GM23338 (cell line): ENCODE data around the gene MELK. TPM values are rescaled to one million over a fixed set of nuclear protein-coding genes. Genes with fewer than 3 reads are reported as not detected.

Experiments
- ATAC-seq: fragments of 200-7000 bp; cut with Tn5 transposase; 3 replicates; pipeline ENCODE4 v1.9.1; 2020
- DNase-seq: peaks from one replicate; pipeline ENCODE4 v3.0.0-alpha.2; 2015; ENCODE audit warnings: low spot score
- H2AFZ ChIP-seq: fragments of 200-600 bp; sonication (generic); 2 replicates; pipeline ENCODE4 v1.8.0; 2016; ENCODE audit warnings: antibody characterized with exemption, mild to moderate bottlenecking, moderate library complexity
- H3F3A ChIP-seq: fragments of 200-600 bp; sonication (generic); replicated peaks from 2 replicates; pipeline ENCODE4 v1.8.0; 2017; ENCODE audit warnings: antibody characterized with exemption, mixed run types, low read depth
- H3K27ac ChIP-seq: fragments of 200-600 bp; sonication (generic); 2 replicates; pipeline ENCODE4 v1.6.1; 2016; ENCODE audit warnings: low read depth
- H3K27me3 ChIP-seq: fragments of 200-600 bp; sonication (generic); 2 replicates; pipeline ENCODE4 v1.8.0; 2016; ENCODE audit warnings: mild to moderate bottlenecking, mixed run types, moderate library complexity; ENCODE audit not compliant: insufficient read depth
- H3K36me3 ChIP-seq: fragments of 200-600 bp; sonication (generic); 2 replicates; pipeline ENCODE4 v1.8.0; 2016; ENCODE audit warnings: mild to moderate bottlenecking; ENCODE audit not compliant: insufficient read depth
- H3K4me1 ChIP-seq: fragments of 200-600 bp; sonication (generic); 2 replicates; pipeline ENCODE4 v1.8.0; 2016; ENCODE audit warnings: mild to moderate bottlenecking, moderate library complexity; ENCODE audit not compliant: insufficient read depth
- H3K4me2 ChIP-seq: fragments of 200-600 bp; sonication (generic); 2 replicates; pipeline ENCODE4 v1.7.1; 2017; ENCODE audit warnings: mixed run types
- H3K4me3 ChIP-seq: fragments of 200-600 bp; sonication (generic); 2 replicates; pipeline ENCODE4 v1.6.1; 2016; ENCODE audit warnings: mixed run types
- H3K79me2 ChIP-seq: fragments of 200-600 bp; sonication (generic); replicated peaks from 2 replicates; pipeline ENCODE4 v1.8.0; 2017; ENCODE audit warnings: mild to moderate bottlenecking; ENCODE audit not compliant: insufficient read depth
- H3K9me2 ChIP-seq: fragments of 200-600 bp; sonication (generic); 2 replicates; pipeline ENCODE4 v1.8.0; 2017; ENCODE audit not compliant: insufficient read depth
- H4K20me1 ChIP-seq: fragments of 200-600 bp; sonication (generic); replicated peaks from 2 replicates; pipeline ENCODE4 v1.8.0; 2017; ENCODE audit warnings: mild to moderate bottlenecking; ENCODE audit not compliant: insufficient read depth
- H3K27ac Mint-ChIP-seq: 2 replicates; pipeline ENCODE4 v1.8.0; 2020; ENCODE audit warnings: inconsistent platforms, mild to moderate bottlenecking, moderate library complexity, mixed read lengths
- H3K27me3 Mint-ChIP-seq: 3 replicates; pipeline ENCODE4 v1.8.0; 2022; ENCODE audit warnings: low read depth, mild to moderate bottlenecking, moderate library complexity, mixed read lengths, inconsistent platforms; ENCODE audit not compliant: insufficient read depth, poor library complexity
- H3K36me3 Mint-ChIP-seq: 3 replicates; pipeline ENCODE4 v1.8.0; 2021; ENCODE audit warnings: low read depth, mild to moderate bottlenecking, inconsistent platforms, moderate library complexity, mixed read lengths
- H3K4me1 Mint-ChIP-seq: 3 replicates; pipeline ENCODE4 v1.8.0; 2020; ENCODE audit warnings: mild to moderate bottlenecking, inconsistent platforms, mixed read lengths
- H3K4me3 Mint-ChIP-seq: 3 replicates; pipeline ENCODE4 v1.8.0; 2021; ENCODE audit warnings: moderate library complexity, mild to moderate bottlenecking, inconsistent platforms, mixed read lengths
- H3K9me3 Mint-ChIP-seq: 3 replicates; pipeline ENCODE4 v1.8.0; 2020; ENCODE audit warnings: moderate library complexity, mild to moderate bottlenecking, inconsistent platforms, mixed read lengths
- EZH2 ChIP-seq: fragments of 200-600 bp; sonication (generic); IDR thresholded peaks from one replicate; pipeline ENCODE4 v1.8.0; 2017; ENCODE audit warnings: antibody characterized with exemption, mild to moderate bottlenecking, low read depth; ENCODE audit not compliant: unreplicated experiment
- EZH2phosphoT487 ChIP-seq: fragments of 200-600 bp; sonication (generic); IDR thresholded peaks from one replicate; pipeline ENCODE4 v1.8.1; 2018; ENCODE audit warnings: antibody characterized with exemption; ENCODE audit not compliant: unreplicated experiment
- JUNB ChIP-seq: IDR thresholded peaks from one replicate; pipeline ENCODE4 v1.6.1; 2016; ENCODE audit warnings: antibody characterized with exemption; ENCODE audit not compliant: unreplicated experiment
- NANOG ChIP-seq: IDR thresholded peaks from 2 replicates; pipeline ENCODE4 v1.6.1; 2016; ENCODE audit warnings: antibody characterized with exemption, borderline replicate concordance
- ZNF114 ChIP-seq: fragments of 250-450 bp; sonication (Bioruptor Pico); IDR thresholded peaks from 2 replicates; pipeline ENCODE4 v1.5.0; 2020; ENCODE audit warnings: mild to moderate bottlenecking, moderate library complexity
- ZNF331 ChIP-seq: fragments of 250-450 bp; sonication (Bioruptor Pico); IDR thresholded peaks from 2 replicates; pipeline ENCODE4 v1.5.0; 2020; ENCODE audit warnings: low read depth, mild to moderate bottlenecking, moderate library complexity
- polyA plus RNA-seq: library from polyadenylated mRNA; unstranded; fragments of >200 nt; fragmentation: Nextera tagmentation; extraction: Ambion mirVana; gene quantifications from 2 replicates; pipeline ENCODE4 v1.2.1, GENCODE V29; 2016
- total RNA-seq: library from RNA; depleted of rRNA; stranded (reverse); fragments of >200 nt; shearing (Covaris generic); gene quantifications from 2 replicates; pipeline ENCODE4 v1.2.3, GENCODE V29; 2014
- TF ChIP-seq, protein P1 (sequence below): fragments of 250-450 bp; sonication (Bioruptor Pico); IDR thresholded peaks from 2 replicates; pipeline ENCODE4 v1.5.0; 2020; ENCODE audit warnings: mild to moderate bottlenecking, moderate library complexity
- TF ChIP-seq, protein P2 (sequence below), 2 experiments: fragments of 200-600 bp in 1 of 2; sonication (generic) in 1 of 2; conservative IDR thresholded peaks; 2 replicates each; pipeline versions ENCODE4 v1.5.1 to v1.6.1; 2016 to 2017; ENCODE audit warnings: antibody characterized with exemption in 2 of 2, low read depth in 2 of 2, mild to moderate bottlenecking in 2 of 2, moderate library complexity in 1 of 2
- TF ChIP-seq, protein P3 (sequence below): IDR thresholded peaks from one replicate; pipeline ENCODE4 v1.6.1; 2018; ENCODE audit warnings: antibody characterized with exemption; ENCODE audit not compliant: unreplicated experiment

Gene MELK
- total and polyA plus RNA-seq, 2 experiments from 2014 or later: 37.2 to 55.7 TPM

DNA sequence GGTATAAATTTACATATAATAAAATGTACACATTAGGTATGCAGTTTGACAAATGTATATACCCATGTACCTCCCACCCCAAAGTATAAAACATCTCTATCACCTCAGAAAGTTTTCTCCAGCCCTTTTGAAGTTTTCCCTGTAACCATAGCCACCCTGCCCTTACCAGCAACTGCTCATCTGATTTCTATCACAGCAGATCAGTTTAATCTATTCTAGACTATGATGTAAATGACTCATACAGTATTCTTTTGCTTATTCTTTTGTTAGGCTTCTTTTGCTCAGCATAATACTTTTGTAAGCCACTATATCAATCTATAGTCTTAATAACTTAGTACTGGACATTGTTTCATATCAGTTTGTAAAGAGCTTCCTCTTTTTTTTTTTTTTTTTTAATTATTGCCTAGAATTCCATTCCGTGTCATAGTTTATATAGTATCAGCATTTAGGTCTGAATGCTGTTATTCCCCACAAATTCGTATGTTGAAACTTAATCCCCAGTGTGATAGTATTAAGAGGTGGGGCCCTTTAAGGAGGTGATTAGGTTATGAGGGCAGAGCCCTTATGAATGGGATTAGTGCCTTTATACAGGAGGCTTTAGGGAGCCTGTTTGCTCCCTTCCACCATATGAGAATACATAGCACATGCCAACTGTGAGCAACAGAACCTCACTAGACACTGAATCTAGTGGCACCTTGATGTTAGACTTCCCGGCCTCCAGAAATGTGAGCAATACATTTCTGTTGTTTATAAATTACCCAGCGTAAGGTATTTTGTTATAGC is 20.3 kb downstream of the MELK start:
- H3K27ac Mint-ChIP-seq: no peak overlapping the region
- Histone ChIP-seq H3K79me2 (peaks cover 7% of the 10 kb centered on the region; the same call in 1 of the 2 replicates), H4K20me1 (peaks cover 12% of the 10 kb centered on the region), H2AFZ (no peak overlapping the region), H3K4me1 (no peaks in the 10 kb centered on the region), H3K27ac (no peak overlapping the region), H3K9me2 (no peaks in the 10 kb centered on the region), H3K27me3 (no peaks in the 10 kb centered on the region), H3K4me2 (no peak overlapping the region), H3F3A (no peaks in the 10 kb centered on the region), H3K36me3 (peaks cover 27% of the 10 kb centered on the region), H3K4me3 (no peak overlapping the region)
- no peaks in the 10 kb centered on the region for H3K4me1 Mint-ChIP-seq
- ATAC-seq: no peak
- no peak for TF ChIP-seq ZNF331 (CRISPR knock-in tag)
- TF ChIP-seq NANOG: no peak
- no peak for TF ChIP-seq EZH2phosphoT487
- TF ChIP-seq, protein P1, sequence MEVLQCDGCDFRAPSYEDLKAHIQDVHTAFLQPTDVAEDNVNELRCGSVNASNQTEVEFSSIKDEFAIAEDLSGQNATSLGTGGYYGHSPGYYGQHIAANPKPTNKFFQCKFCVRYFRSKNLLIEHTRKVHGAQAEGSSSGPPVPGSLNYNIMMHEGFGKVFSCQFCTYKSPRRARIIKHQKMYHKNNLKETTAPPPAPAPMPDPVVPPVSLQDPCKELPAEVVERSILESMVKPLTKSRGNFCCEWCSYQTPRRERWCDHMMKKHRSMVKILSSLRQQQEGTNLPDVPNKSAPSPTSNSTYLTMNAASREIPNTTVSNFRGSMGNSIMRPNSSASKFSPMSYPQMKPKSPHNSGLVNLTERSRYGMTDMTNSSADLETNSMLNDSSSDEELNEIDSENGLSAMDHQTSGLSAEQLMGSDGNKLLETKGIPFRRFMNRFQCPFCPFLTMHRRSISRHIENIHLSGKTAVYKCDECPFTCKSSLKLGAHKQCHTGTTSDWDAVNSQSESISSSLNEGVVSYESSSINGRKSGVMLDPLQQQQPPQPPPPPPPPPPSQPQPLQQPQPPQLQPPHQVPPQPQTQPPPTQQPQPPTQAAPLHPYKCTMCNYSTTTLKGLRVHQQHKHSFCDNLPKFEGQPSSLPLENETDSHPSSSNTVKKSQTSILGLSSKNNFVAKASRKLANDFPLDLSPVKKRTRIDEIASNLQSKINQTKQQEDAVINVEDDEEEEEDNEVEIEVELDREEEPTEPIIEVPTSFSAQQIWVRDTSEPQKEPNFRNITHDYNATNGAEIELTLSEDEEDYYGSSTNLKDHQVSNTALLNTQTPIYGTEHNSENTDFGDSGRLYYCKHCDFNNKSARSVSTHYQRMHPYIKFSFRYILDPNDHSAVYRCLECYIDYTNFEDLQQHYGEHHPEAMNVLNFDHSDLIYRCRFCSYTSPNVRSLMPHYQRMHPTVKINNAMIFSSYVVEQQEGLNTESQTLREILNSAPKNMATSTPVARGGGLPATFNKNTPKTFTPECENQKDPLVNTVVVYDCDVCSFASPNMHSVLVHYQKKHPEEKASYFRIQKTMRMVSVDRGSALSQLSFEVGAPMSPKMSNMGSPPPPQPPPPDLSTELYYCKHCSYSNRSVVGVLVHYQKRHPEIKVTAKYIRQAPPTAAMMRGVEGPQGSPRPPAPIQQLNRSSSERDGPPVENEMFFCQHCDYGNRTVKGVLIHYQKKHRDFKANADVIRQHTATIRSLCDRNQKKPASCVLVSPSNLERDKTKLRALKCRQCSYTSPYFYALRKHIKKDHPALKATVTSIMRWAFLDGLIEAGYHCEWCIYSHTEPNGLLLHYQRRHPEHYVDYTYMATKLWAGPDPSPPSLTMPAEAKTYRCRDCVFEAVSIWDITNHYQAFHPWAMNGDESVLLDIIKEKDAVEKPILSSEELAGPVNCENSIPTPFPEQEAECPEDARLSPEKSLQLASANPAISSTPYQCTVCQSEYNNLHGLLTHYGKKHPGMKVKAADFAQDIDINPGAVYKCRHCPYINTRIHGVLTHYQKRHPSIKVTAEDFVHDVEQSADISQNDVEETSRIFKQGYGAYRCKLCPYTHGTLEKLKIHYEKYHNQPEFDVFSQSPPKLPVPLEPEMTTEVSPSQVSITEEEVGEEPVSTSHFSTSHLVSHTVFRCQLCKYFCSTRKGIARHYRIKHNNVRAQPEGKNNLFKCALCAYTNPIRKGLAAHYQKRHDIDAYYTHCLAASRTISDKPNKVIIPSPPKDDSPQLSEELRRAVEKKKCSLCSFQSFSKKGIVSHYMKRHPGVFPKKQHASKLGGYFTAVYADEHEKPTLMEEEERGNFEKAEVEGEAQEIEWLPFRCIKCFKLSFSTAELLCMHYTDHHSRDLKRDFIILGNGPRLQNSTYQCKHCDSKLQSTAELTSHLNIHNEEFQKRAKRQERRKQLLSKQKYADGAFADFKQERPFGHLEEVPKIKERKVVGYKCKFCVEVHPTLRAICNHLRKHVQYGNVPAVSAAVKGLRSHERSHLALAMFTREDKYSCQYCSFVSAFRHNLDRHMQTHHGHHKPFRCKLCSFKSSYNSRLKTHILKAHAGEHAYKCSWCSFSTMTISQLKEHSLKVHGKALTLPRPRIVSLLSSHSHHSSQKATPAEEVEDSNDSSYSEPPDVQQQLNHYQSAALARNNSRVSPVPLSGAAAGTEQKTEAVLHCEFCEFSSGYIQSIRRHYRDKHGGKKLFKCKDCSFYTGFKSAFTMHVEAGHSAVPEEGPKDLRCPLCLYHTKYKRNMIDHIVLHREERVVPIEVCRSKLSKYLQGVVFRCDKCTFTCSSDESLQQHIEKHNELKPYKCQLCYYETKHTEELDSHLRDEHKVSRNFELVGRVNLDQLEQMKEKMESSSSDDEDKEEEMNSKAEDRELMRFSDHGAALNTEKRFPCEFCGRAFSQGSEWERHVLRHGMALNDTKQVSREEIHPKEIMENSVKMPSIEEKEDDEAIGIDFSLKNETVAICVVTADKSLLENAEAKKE (CRISPR knock-in tag): no peak
- no peaks in the 10 kb centered on the region; the same call in 2 of the 3 replicates for H3K9me3 Mint-ChIP-seq
- DNase-seq: no peak
- H3K36me3 Mint-ChIP-seq: peaks cover 73% of the 10 kb centered on the region
- H3K27me3 Mint-ChIP-seq: no peaks in the 10 kb centered on the region
- no peak overlapping the region for H3K4me3 Mint-ChIP-seq

DNA sequence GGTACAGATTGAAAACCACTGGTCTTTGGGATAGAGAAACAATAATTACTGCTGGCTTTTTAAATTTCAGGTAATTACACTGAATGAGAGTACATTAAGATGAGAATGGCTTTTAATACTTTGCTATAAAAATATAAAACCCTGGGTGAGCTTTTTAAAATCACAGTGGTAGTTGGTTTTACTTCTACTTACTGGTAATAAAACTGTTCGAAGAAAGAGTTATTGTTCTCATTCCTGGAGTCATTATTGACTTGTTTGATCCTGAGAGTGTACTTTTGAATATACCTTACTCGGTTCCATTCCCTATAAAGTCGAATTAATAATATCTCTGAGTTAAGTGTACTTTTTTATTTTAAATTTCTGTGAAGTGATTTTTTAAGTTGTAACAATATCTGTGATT is 21.5 kb downstream of the MELK start:
- peaks cover 76% of the 10 kb centered on the region for H3K36me3 Mint-ChIP-seq
- Histone ChIP-seq H4K20me1 (peaks cover 12% of the 10 kb centered on the region), H3K27me3 (no peaks in the 10 kb centered on the region), H3F3A (0 out of 2 replicates have a peak, but pooled peaks cover 2% of the 10 kb centered on the region), H3K79me2 (peaks cover 7% of the 10 kb centered on the region; the same call in 1 of the 2 replicates), H3K4me2 (no peak overlapping the region), H2AFZ (no peak overlapping the region), H3K27ac (peak overlapping the region; percentile 53; the same call in 1 of the 2 replicates), H3K36me3 (peaks cover 27% of the 10 kb centered on the region), H3K9me2 (no peaks in the 10 kb centered on the region), H3K4me1 (no peaks in the 10 kb centered on the region), H3K4me3 (no peak overlapping the region)
- no peak overlapping the region for H3K4me3 Mint-ChIP-seq
- H3K9me3 Mint-ChIP-seq: no peaks in the 10 kb centered on the region; the same call in 2 of the 3 replicates
- no peak overlapping the region for H3K27ac Mint-ChIP-seq
- no peaks in the 10 kb centered on the region for H3K27me3 Mint-ChIP-seq
- H3K4me1 Mint-ChIP-seq: no peaks in the 10 kb centered on the region
- DNase-seq (no peak), ATAC-seq (no peak)
- no peak for TF ChIP-seq JUNB
- no peak for TF ChIP-seq NANOG
- TF ChIP-seq, protein P2, sequence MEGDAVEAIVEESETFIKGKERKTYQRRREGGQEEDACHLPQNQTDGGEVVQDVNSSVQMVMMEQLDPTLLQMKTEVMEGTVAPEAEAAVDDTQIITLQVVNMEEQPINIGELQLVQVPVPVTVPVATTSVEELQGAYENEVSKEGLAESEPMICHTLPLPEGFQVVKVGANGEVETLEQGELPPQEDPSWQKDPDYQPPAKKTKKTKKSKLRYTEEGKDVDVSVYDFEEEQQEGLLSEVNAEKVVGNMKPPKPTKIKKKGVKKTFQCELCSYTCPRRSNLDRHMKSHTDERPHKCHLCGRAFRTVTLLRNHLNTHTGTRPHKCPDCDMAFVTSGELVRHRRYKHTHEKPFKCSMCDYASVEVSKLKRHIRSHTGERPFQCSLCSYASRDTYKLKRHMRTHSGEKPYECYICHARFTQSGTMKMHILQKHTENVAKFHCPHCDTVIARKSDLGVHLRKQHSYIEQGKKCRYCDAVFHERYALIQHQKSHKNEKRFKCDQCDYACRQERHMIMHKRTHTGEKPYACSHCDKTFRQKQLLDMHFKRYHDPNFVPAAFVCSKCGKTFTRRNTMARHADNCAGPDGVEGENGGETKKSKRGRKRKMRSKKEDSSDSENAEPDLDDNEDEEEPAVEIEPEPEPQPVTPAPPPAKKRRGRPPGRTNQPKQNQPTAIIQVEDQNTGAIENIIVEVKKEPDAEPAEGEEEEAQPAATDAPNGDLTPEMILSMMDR (conservative IDR thresholded peaks at IDR 0.05; ENCODE audit: low read depth in 2 of 2): no peak
- no peak for TF ChIP-seq EZH2phosphoT487
- TF ChIP-seq EZH2: no peak
- TF ChIP-seq, protein P3, sequence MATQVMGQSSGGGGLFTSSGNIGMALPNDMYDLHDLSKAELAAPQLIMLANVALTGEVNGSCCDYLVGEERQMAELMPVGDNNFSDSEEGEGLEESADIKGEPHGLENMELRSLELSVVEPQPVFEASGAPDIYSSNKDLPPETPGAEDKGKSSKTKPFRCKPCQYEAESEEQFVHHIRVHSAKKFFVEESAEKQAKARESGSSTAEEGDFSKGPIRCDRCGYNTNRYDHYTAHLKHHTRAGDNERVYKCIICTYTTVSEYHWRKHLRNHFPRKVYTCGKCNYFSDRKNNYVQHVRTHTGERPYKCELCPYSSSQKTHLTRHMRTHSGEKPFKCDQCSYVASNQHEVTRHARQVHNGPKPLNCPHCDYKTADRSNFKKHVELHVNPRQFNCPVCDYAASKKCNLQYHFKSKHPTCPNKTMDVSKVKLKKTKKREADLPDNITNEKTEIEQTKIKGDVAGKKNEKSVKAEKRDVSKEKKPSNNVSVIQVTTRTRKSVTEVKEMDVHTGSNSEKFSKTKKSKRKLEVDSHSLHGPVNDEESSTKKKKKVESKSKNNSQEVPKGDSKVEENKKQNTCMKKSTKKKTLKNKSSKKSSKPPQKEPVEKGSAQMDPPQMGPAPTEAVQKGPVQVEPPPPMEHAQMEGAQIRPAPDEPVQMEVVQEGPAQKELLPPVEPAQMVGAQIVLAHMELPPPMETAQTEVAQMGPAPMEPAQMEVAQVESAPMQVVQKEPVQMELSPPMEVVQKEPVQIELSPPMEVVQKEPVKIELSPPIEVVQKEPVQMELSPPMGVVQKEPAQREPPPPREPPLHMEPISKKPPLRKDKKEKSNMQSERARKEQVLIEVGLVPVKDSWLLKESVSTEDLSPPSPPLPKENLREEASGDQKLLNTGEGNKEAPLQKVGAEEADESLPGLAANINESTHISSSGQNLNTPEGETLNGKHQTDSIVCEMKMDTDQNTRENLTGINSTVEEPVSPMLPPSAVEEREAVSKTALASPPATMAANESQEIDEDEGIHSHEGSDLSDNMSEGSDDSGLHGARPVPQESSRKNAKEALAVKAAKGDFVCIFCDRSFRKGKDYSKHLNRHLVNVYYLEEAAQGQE: no peak
- no peak for TF ChIP-seq ZNF114 (CRISPR knock-in tag)
